HG02973 (cell line): Measurements from ENCODE around the gene RNF166.
A peak's percentile ranks its signal among the peaks of the same experiment; 100 is the strongest.

ENCODE experiments used
- ATAC-seq: cut with Tn5 transposase; IDR thresholded peaks from one replicate; pipeline ENCODE4 v1.9.1; 2021; ENCODE audit warnings: moderate library complexity; ENCODE audit not compliant: unreplicated experiment

Gene RNF166

DNA sequence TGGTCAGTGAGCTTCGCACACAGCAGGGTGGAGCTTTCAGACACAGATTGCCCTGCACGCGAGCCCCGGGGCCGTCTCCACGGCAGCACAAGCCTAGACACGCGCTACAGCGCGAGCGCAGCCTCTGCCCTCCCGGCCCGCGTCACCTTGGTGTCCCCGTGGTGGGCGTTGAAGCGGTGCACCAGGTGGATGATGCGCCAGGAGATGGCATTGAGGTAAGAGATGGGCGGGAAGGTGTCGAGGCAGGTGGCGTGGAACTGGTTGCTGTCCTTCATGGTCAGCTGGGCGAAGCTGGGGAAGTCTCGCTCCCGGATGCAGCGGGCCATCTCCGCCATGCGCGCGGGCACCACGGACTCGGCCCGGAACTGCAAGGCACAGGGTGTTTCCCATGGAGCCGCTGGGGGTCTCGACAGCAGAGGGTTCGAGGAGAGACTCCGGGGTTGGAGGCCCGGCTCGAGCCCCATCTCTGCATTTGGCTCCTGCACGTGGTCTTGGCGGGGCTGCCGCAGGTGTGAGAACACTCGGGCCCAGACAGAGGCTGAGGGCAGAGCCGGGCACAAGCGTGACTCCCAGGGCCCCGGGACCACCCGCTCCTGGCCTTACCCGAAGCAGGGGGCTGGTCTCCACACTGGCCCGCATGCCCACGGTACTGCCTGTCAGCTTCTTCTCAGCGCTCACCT is 51.0 kb downstream of the RNF166 start:
- no peak for ATAC-seq

GRCh38 chr16:88654363-88655052 is 51.7 kb downstream of the RNF166 start:
- ATAC-seq: no peak

DNA sequence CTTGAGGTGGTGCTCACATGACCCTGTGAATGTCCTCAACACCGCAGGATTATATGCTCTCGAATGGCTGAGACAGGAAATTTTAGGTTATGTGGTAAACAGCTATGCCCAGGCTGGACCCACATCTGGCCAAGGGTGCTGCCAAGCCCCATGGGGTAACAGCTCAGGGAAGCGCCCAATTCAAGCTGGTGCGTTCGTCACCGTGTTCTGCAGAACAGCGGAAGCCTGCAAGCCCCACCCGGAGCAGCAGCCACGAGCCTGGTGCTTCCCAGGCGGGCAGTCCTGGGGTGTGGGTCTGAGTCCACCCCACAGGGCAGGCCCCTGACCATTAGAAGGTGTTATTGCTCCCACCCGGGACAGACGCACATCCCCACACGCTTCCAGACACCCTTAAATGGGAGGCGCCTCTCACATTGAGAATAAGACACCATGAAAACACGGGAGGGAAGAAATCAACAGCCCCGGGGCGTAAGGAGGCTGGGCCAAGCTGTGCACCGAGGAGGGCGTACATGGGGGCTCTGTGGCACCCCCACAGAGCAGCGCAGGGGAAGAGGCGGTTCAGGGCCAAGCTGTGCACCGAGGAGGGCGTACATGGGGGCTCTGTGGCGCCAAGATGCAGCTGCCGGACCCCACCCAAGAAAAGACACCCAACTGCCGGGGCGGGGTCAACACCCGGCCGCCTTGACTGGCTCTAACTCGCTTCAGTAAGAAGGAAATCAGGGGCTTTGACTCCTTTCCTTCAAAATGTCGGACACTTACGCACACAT is 52.4 kb downstream of the RNF166 start:
- ATAC-seq: no peak

GRCh38 chr16:88653101-88653500 is 53.1 kb downstream of the RNF166 start:
- no peak for ATAC-seq

GRCh38 chr16:88652762-88653063 is 53.5 kb downstream of the RNF166 start:
- no peak for ATAC-seq

DNA sequence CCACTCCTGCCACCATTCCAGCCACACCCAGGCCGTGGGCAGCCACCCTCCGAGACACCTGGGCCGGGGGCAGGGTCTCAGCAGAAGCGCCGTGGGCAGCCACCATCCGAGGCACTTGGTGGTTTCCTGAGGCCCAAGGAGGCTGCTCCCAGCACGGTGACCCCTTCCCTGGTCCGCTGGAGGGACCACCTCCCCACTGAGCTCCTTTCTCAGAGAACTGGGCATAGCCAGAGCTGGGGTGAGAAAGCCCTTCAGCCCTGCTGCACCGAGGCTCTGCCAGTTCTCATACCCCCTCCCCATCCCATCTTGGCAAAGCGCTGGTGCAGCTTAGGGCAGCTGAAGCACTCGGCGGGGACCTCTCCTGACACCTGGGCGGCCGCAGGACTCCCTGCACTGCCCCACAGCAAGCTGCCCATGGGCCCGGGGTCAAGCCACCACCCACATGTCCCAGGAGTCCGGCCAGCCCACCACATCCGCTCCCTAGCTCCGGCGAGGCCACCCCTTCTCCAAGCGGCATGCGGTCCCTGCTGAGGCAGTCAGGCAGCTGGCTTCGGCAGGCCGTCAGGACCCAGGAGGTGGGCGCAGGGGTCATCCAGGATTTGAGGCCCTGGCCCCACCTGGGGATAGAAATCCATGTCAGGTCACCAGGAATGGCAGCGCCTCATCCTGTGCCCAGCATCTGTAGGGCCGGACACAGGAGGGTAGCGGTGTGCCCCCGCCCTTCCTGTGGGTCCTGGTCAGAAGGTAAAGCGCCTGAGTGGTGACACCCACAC is 54.0 kb downstream of the RNF166 start:
- no peak for ATAC-seq

GRCh38 chr16:88651276-88651988 is 54.8 kb downstream of the RNF166 start:
- peak; percentile 70 for ATAC-seq

- ATAC-seq: peak; percentile 63
These were observed 55.4 kb downstream of the RNF166 start, which contains the start of gene CYBA for GRCh38 chr16:88650749-88651275. Gene CYBA, minus strand, starts transcription at chr16:88651053. Its CDS starts 40 bp downstream, at chr16:88651013.

DNA sequence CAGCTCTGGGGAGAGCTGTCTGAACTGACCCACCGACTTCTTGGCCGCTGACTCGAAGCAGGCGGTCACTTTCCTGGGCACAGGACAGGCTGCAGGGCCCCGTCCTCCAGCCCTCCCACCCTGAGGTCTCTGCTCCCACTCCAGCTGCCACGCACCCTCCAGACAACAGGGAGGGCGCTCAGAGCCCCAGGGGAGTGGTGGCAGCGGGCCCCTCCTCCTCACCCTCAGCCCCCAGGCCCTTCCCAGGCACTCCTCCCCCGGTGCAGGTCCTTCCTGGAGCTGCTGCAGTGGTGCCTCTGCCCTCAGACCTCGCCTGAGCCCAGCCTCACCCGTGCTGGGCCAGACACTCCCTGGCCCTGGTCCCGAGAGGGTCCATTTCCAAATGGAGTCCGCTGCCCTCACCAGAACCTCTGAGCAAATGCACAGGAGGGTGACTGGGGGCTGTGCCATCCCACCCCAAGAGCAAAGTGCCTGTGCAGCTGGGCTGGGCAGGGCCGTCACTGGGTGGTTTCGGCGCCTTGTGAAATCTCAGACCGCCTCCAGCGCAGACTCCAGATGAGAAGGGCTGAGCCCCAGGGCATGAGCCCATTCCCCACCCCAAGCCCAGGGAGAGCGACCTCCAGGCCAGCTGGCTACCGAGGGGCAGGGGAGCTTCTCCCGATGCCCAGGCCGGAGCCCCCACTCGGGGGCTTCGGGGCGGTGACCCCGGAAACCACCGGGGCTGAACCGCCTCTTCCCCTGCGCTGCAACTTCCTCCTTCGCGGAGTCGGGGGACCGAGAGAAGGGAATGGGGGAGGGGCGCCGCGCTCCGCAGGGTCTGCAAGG is 56.1 kb downstream of the RNF166 start:
- ATAC-seq: no peak

GRCh38 chr16:88649195-88649923 is 56.8 kb downstream of the RNF166 start:
- no peak for ATAC-seq

- ATAC-seq: no peak
These were observed 58.8 kb downstream of the RNF166 start for GRCh38 chr16:88647178-88648070.
